ENCODE measurements around the gene PPIL4.

The PPIL4 gene

GRCh38 chr6:149560736-149561135 is 14.9 kb upstream of the PPIL4 start:
- H3K27me3 ChIP-seq (ENCODE audit: insufficient read depth, low read length) = no peaks in the 10 kb centered on the region
- peak in 1 of 2 donors; percentile 47 for DNase-seq
- no peak overlapping the region for H2BK5ac ChIP-seq (ENCODE audit: low read depth, low read length, poor library complexity)
- WGBS (ENCODE audit: extremely low coverage, insufficient coverage, insufficient read length) = no CpG with 5 or more reads among the region's 3 CpGs
- no peaks in the 10 kb centered on the region for H3K79me2 ChIP-seq (ENCODE audit: control insufficient read depth, insufficient read depth, low read length, poor library complexity)
- H2AFZ ChIP-seq (ENCODE audit: insufficient read depth, low read length, poor library complexity) = no peak overlapping the region
- H3K36me3 ChIP-seq (ENCODE audit: control insufficient read depth in 1 of 2, insufficient read depth in 2 of 2, low read length in 2 of 2) = no peaks in the 10 kb centered on the region
- no peak overlapping the region for H3K9ac ChIP-seq (ENCODE audit: low read length)
- no peak overlapping the region for H4K12ac ChIP-seq (ENCODE audit: low read depth, low read length)
- no peak overlapping the region for H4K91ac ChIP-seq (ENCODE audit: low read depth, low read length)
- no peak overlapping the region for H3K4me3 ChIP-seq (ENCODE audit: low read depth, low read length)
- H3K9me3 ChIP-seq (ENCODE audit: insufficient read depth, low read depth, low read length) = no peaks in the 10 kb centered on the region
- no peak overlapping the region for H3K18ac ChIP-seq (ENCODE audit: low read length)
- no peak overlapping the region for H4K8ac ChIP-seq (ENCODE audit: low read depth, low read length)
- no peak overlapping the region for H2BK12ac ChIP-seq (ENCODE audit: low read length)
- no peak overlapping the region for H3K27ac ChIP-seq (ENCODE audit: low read depth, low read length)
- no peak overlapping the region for H2AK5ac ChIP-seq (ENCODE audit: low read length)
- no peaks in the 10 kb centered on the region for H3K4me1 ChIP-seq (ENCODE audit: control insufficient read depth in 1 of 2, insufficient read depth in 2 of 2, low read length in 2 of 2)
- no peak overlapping the region for H2BK120ac ChIP-seq (ENCODE audit: insufficient read depth, low read length, poor library complexity)
- H3K4me2 ChIP-seq (ENCODE audit: low read length) = no peak overlapping the region
- H3K14ac ChIP-seq (ENCODE audit: low read length) = no peak overlapping the region
- no peak overlapping the region for H3K23ac ChIP-seq (ENCODE audit: low read length)
- H3K4ac ChIP-seq (ENCODE audit: low read depth, low read length) = no peak overlapping the region
- H3K79me1 ChIP-seq (ENCODE audit: low read length) = no peaks in the 10 kb centered on the region

- H3K23ac ChIP-seq (ENCODE audit: low read length) = no peak overlapping the region
- H4K12ac ChIP-seq (ENCODE audit: low read depth, low read length) = no peak overlapping the region
- no peak overlapping the region for H4K8ac ChIP-seq (ENCODE audit: low read depth, low read length)
- no peak for DNase-seq
- no peak overlapping the region for H3K4me2 ChIP-seq (ENCODE audit: low read length)
- H4K91ac ChIP-seq (ENCODE audit: low read depth, low read length) = no peak overlapping the region
- H3K4ac ChIP-seq (ENCODE audit: low read depth, low read length) = no peak overlapping the region
- H3K79me1 ChIP-seq (ENCODE audit: low read length) = no peaks in the 10 kb centered on the region
- H3K79me2 ChIP-seq (ENCODE audit: control insufficient read depth, insufficient read depth, low read length, poor library complexity) = no peaks in the 10 kb centered on the region
- no peak overlapping the region for H3K9ac ChIP-seq (ENCODE audit: low read length)
- no peak overlapping the region for H3K18ac ChIP-seq (ENCODE audit: low read length)
- no peak overlapping the region for H3K4me3 ChIP-seq (ENCODE audit: low read depth, low read length)
- H3K9me3 ChIP-seq (ENCODE audit: insufficient read depth, low read depth, low read length) = no peaks in the 10 kb centered on the region
- no peak overlapping the region for H3K14ac ChIP-seq (ENCODE audit: low read length)
- H2BK12ac ChIP-seq (ENCODE audit: low read length) = no peak overlapping the region
- no peak overlapping the region for H3K27ac ChIP-seq (ENCODE audit: low read depth, low read length)
- H3K27me3 ChIP-seq (ENCODE audit: insufficient read depth, low read length) = no peaks in the 10 kb centered on the region
- no CpG with 5 or more reads among the region's 2 CpGs for WGBS (ENCODE audit: extremely low coverage, insufficient coverage, insufficient read length)
- H3K4me1 ChIP-seq (ENCODE audit: control insufficient read depth in 1 of 2, insufficient read depth in 2 of 2, low read length in 2 of 2) = no peaks in the 10 kb centered on the region
- no peaks in the 10 kb centered on the region for H3K36me3 ChIP-seq (ENCODE audit: control insufficient read depth in 1 of 2, insufficient read depth in 2 of 2, low read length in 2 of 2)
- H2AFZ ChIP-seq (ENCODE audit: insufficient read depth, low read length, poor library complexity) = no peak overlapping the region
- H2BK5ac ChIP-seq (ENCODE audit: low read depth, low read length, poor library complexity) = no peak overlapping the region
- no peak overlapping the region for H2AK5ac ChIP-seq (ENCODE audit: low read length)
- H2BK120ac ChIP-seq (ENCODE audit: insufficient read depth, low read length, poor library complexity) = no peak overlapping the region
Measured at GRCh38 chr6:149559389-149559788, 13.5 kb upstream of the PPIL4 start.

GRCh38 chr6:149558029-149558428 is 12.2 kb upstream of the PPIL4 start:
- Histone ChIP-seq H4K91ac (ENCODE audit: low read depth, low read length) (no peak overlapping the region), H3K27me3 (ENCODE audit: insufficient read depth, low read length) (no peaks in the 10 kb centered on the region), H3K18ac (ENCODE audit: low read length) (no peak overlapping the region), H3K79me1 (ENCODE audit: low read length) (no peaks in the 10 kb centered on the region), H2BK120ac (ENCODE audit: insufficient read depth, low read length, poor library complexity) (no peak overlapping the region), H3K4me3 (ENCODE audit: low read depth, low read length) (no peak overlapping the region), H3K27ac (ENCODE audit: low read depth, low read length) (no peak overlapping the region), H2AK5ac (ENCODE audit: low read length) (no peak overlapping the region), H3K79me2 (ENCODE audit: control insufficient read depth, insufficient read depth, low read length, poor library complexity) (no peaks in the 10 kb centered on the region), H3K4ac (ENCODE audit: low read depth, low read length) (no peak overlapping the region), H3K23ac (ENCODE audit: low read length) (no peak overlapping the region), H4K8ac (ENCODE audit: low read depth, low read length) (no peak overlapping the region), H3K36me3 (ENCODE audit: control insufficient read depth in 1 of 2, insufficient read depth in 2 of 2, low read length in 2 of 2) (no peaks in the 10 kb centered on the region), H3K4me1 (ENCODE audit: control insufficient read depth in 1 of 2, insufficient read depth in 2 of 2, low read length in 2 of 2) (no peaks in the 10 kb centered on the region), H3K9ac (ENCODE audit: low read length) (no peak overlapping the region), H2BK12ac (ENCODE audit: low read length) (no peak overlapping the region), H3K4me2 (ENCODE audit: low read length) (no peak overlapping the region), H3K14ac (ENCODE audit: low read length) (no peak overlapping the region), H3K9me3 (ENCODE audit: insufficient read depth, low read depth, low read length) (no peaks in the 10 kb centered on the region), H2AFZ (ENCODE audit: insufficient read depth, low read length, poor library complexity) (no peak overlapping the region), H2BK5ac (ENCODE audit: low read depth, low read length, poor library complexity) (no peak overlapping the region), H4K12ac (ENCODE audit: low read depth, low read length) (no peak overlapping the region)
- no peak for DNase-seq

- H3K27me3 ChIP-seq (ENCODE audit: insufficient read depth, low read length) = no peaks in the 10 kb centered on the region
- no peak overlapping the region for H4K8ac ChIP-seq (ENCODE audit: low read depth, low read length)
- H3K18ac ChIP-seq (ENCODE audit: low read length) = no peak overlapping the region
Measured at GRCh38 chr6:149551920-149552319, 6.1 kb upstream of the PPIL4 start.

More at GRCh38 chr6:149551920-149552319, 6.1 kb upstream of the PPIL4 start:
- Histone ChIP-seq H4K91ac (ENCODE audit: low read depth, low read length) (no peak overlapping the region), H3K79me1 (ENCODE audit: low read length) (no peaks in the 10 kb centered on the region), H3K4me1 (ENCODE audit: control insufficient read depth in 1 of 2, insufficient read depth in 2 of 2, low read length in 2 of 2) (no peaks in the 10 kb centered on the region), H3K9ac (ENCODE audit: low read length) (no peak overlapping the region), H3K4ac (ENCODE audit: low read depth, low read length) (no peak overlapping the region), H2AK5ac (ENCODE audit: low read length) (no peak overlapping the region), H4K12ac (ENCODE audit: low read depth, low read length) (no peak overlapping the region), H3K23ac (ENCODE audit: low read length) (no peak overlapping the region), H3K14ac (ENCODE audit: low read length) (no peak overlapping the region), H2BK120ac (ENCODE audit: insufficient read depth, low read length, poor library complexity) (no peak overlapping the region), H3K27ac (ENCODE audit: low read depth, low read length) (no peak overlapping the region), H3K4me3 (ENCODE audit: low read depth, low read length) (no peak overlapping the region), H3K79me2 (ENCODE audit: control insufficient read depth, insufficient read depth, low read length, poor library complexity) (no peaks in the 10 kb centered on the region), H2BK12ac (ENCODE audit: low read length) (no peak overlapping the region), H2BK5ac (ENCODE audit: low read depth, low read length, poor library complexity) (no peak overlapping the region), H3K4me2 (ENCODE audit: low read length) (no peak overlapping the region), H3K9me3 (ENCODE audit: insufficient read depth, low read depth, low read length) (peaks cover 1% of the 10 kb centered on the region), H2AFZ (ENCODE audit: insufficient read depth, low read length, poor library complexity) (no peak overlapping the region), H3K36me3 (ENCODE audit: control insufficient read depth in 1 of 2, insufficient read depth in 2 of 2, low read length in 2 of 2) (no peaks in the 10 kb centered on the region)
- no peak for DNase-seq
- no CpG with 5 or more reads among the region's 5 CpGs for WGBS (ENCODE audit: extremely low coverage, insufficient coverage, insufficient read length)
